WTC11 (cell line): ENCODE measurements around the gene AIG1. TPM values are rescaled to one million over a fixed set of nuclear protein-coding genes. Genes with fewer than 3 reads are reported as not detected.

Source experiments
- ATAC-seq: fragments of 200-7000 bp; cut with Tn5 transposase; 2 replicates; pipeline ENCODE4 v1.10.0; 2021; ENCODE audit warnings: mild to moderate bottlenecking, moderate library complexity
- CTCF ChIA-PET: fragments of 300-600 bp; sonication (Branson Sonifier 250); formaldehyde crosslinking; loops from one replicate; lab custom pipeline; 2021; ENCODE audit warnings: antibody characterized with exemption; lab: Charles Lee
- POLR2A ChIA-PET: fragments of 350-600 bp; sonication (Branson Sonifier 250); formaldehyde crosslinking; loops from one replicate; lab custom pipeline; 2021; ENCODE audit warnings: antibody characterized with exemption; lab: Charles Lee
- DNase-seq: peaks from one replicate; pipeline ENCODE4 v3.0.0; 2021; ENCODE audit warnings: low spot score
- H3K27ac Mint-ChIP-seq: 2 replicates; pipeline ENCODE4 v1.8.0; 2021; ENCODE audit warnings: mixed read lengths
- H3K27me3 Mint-ChIP-seq: 2 replicates; pipeline ENCODE4 v1.8.0; 2021; ENCODE audit warnings: low read depth, mild to moderate bottlenecking, moderate library complexity, mixed read lengths
- H3K36me3 Mint-ChIP-seq: 2 replicates; pipeline ENCODE4 v1.8.0; 2021; ENCODE audit warnings: mixed read lengths
- H3K4me1 Mint-ChIP-seq: 2 replicates; pipeline ENCODE4 v1.8.0; 2022; ENCODE audit warnings: mixed read lengths
- H3K4me3 Mint-ChIP-seq: 2 replicates; pipeline ENCODE4 v1.8.0; 2021; ENCODE audit warnings: mild to moderate bottlenecking, moderate library complexity, mixed read lengths
- H3K9me3 Mint-ChIP-seq: 2 replicates; pipeline ENCODE4 v1.8.0; 2021; ENCODE audit warnings: mixed read lengths
- ATF6 ChIP-seq: sonication (generic); formaldehyde crosslinking; IDR thresholded peaks from 2 replicates; pipeline ENCODE4 v1.8.1; 2023; ENCODE audit warnings: mild to moderate bottlenecking, missing genetic modification reagents
- CTCF ChIP-seq: fragments of 200-600 bp; IDR thresholded peaks from 2 replicates; pipeline ENCODE4 v1.8.0; 2022; ENCODE audit warnings: antibody characterized with exemption
- EMX1 ChIP-seq: fragments of 250-450 bp; sonication (Bioruptor Pico); IDR thresholded peaks from 2 replicates; pipeline ENCODE4 v1.8.0; 2021; ENCODE audit warnings: mild to moderate bottlenecking
- FOXJ3 ChIP-seq: sonication (generic); formaldehyde crosslinking; IDR thresholded peaks from 2 replicates; pipeline ENCODE4 v1.9.0; 2021; ENCODE audit warnings: missing genetic modification reagents, mild to moderate bottlenecking, borderline replicate concordance
- GRHL2 ChIP-seq: fragments of 250-450 bp; sonication (Bioruptor Pico); IDR thresholded peaks from 2 replicates; pipeline ENCODE4 v1.8.0; 2022; ENCODE audit warnings: mild to moderate bottlenecking, moderate library complexity; ENCODE audit not compliant: insufficient replicate concordance, severe bottlenecking
- MAX ChIP-seq: sonication (generic); formaldehyde crosslinking; IDR thresholded peaks from 2 replicates; pipeline ENCODE4 v1.8.0; 2022; ENCODE audit warnings: mild to moderate bottlenecking, missing genetic modification reagents
- NR1H2 ChIP-seq: sonication (generic); formaldehyde crosslinking; IDR thresholded peaks from 2 replicates; pipeline ENCODE4 v1.9.0; 2021; ENCODE audit warnings: mild to moderate bottlenecking, moderate library complexity, missing genetic modification reagents
- OVOL2 ChIP-seq: fragments of 250-450 bp; sonication (Bioruptor Pico); IDR thresholded peaks from 2 replicates; pipeline ENCODE4 v1.9.0; 2021; ENCODE audit warnings: mild to moderate bottlenecking, borderline replicate concordance
- PRDM15 ChIP-seq: sonication (generic); formaldehyde crosslinking; IDR thresholded peaks from 2 replicates; pipeline ENCODE4 v1.8.0; 2022; ENCODE audit warnings: missing genetic modification reagents
- RELA ChIP-seq: sonication (generic); formaldehyde crosslinking; IDR thresholded peaks from 2 replicates; pipeline ENCODE4 v1.8.1; 2022; ENCODE audit warnings: missing genetic modification reagents, mild to moderate bottlenecking, borderline replicate concordance
- SOX15 ChIP-seq: fragments of 250-450 bp; sonication (Bioruptor Pico); IDR thresholded peaks from 2 replicates; pipeline ENCODE4 v1.9.0; 2021; ENCODE audit warnings: mild to moderate bottlenecking
- SP1 ChIP-seq: sonication (generic); formaldehyde crosslinking; conservative IDR thresholded peaks from 2 replicates; pipeline ENCODE4 v1.8.1; 2022; ENCODE audit warnings: missing genetic modification reagents
- USF1 ChIP-seq: sonication (generic); formaldehyde crosslinking; IDR thresholded peaks from 2 replicates; pipeline ENCODE4 v1.8.0; 2022; ENCODE audit warnings: mild to moderate bottlenecking, missing genetic modification reagents
- ZNF219 ChIP-seq: sonication (generic); formaldehyde crosslinking; IDR thresholded peaks from 2 replicates; pipeline ENCODE4 v1.8.0; 2023; ENCODE audit warnings: missing genetic modification reagents, mild to moderate bottlenecking, borderline replicate concordance
- ZNF281 ChIP-seq: sonication (generic); formaldehyde crosslinking; IDR thresholded peaks from 2 replicates; pipeline ENCODE4 v1.8.0; 2023; ENCODE audit warnings: mild to moderate bottlenecking, missing genetic modification reagents
- ZNF423 ChIP-seq: fragments of 250-450 bp; sonication (Bioruptor Pico); IDR thresholded peaks from 2 replicates; pipeline ENCODE4 v2.1.2; 2022; ENCODE audit warnings: mild to moderate bottlenecking, moderate library complexity
- ZNF425 ChIP-seq: fragments of 250-450 bp; sonication (Bioruptor Pico); conservative IDR thresholded peaks from 2 replicates; pipeline ENCODE4 v1.9.0; 2021; ENCODE audit warnings: mild to moderate bottlenecking
- ZSCAN18 ChIP-seq: fragments of 250-450 bp; sonication (Bioruptor Pico); IDR thresholded peaks from 2 replicates; pipeline ENCODE4 v2.1.2; 2022; ENCODE audit warnings: mild to moderate bottlenecking, moderate library complexity
- total RNA-seq: library from RNA; stranded (reverse); gene quantifications from 3 replicates; pipeline ENCODE4 v1.2.3, GENCODE V29; 2021

Gene AIG1
- total RNA-seq, 1 experiment from 2014 or later, result 38.8 TPM

GRCh38 chr6:143363299-143363698 is 302.6 kb downstream of the AIG1 start (continued):
- no peak for TF ChIP-seq MAX
- TF ChIP-seq ATF6 (CRISPR knock-in tag), result no peak
- no peak for TF ChIP-seq ZNF423
- TF ChIP-seq ZNF219 (CRISPR knock-in tag), result no peak
- no peak for TF ChIP-seq USF1 (CRISPR knock-in tag)
- no peak for TF ChIP-seq ZNF425 (CRISPR knock-in tag)
- no peak for TF ChIP-seq SP1
- TF ChIP-seq FOXJ3 (CRISPR knock-in tag), result no peak

- H3K27ac Mint-ChIP-seq, result no peak overlapping the region
- ChIA-PET POLR2A (no interaction called here), CTCF (interaction anchor here (0.9 kb wide), 1 partner anchor 59 kb away, joined by 5 read pairs; no protein-coding TSS in a partner anchor)
- no peak overlapping the region for H3K4me3 Mint-ChIP-seq
- H3K36me3 Mint-ChIP-seq, result no peaks in the 10 kb centered on the region
- H3K27me3 Mint-ChIP-seq, result no peaks in the 10 kb centered on the region
- no peak for DNase-seq
- peaks cover 5% of the 10 kb centered on the region; the same call in 1 of the 2 replicates for H3K4me1 Mint-ChIP-seq
- H3K9me3 Mint-ChIP-seq, result peaks cover 3% of the 10 kb centered on the region; the same call in 1 of the 2 replicates
- ATAC-seq, result no peak
- no peak for TF ChIP-seq ZNF425 (CRISPR knock-in tag)
- TF ChIP-seq NR1H2 (CRISPR knock-in tag), result no peak
- TF ChIP-seq SOX15 (CRISPR knock-in tag), result no peak
- TF ChIP-seq GRHL2 (CRISPR knock-in tag), result no peak
- no peak for TF ChIP-seq RELA (CRISPR knock-in tag)
- no peak for TF ChIP-seq ZNF281 (CRISPR knock-in tag)
- TF ChIP-seq EMX1 (CRISPR knock-in tag), result no peak
- no peak for TF ChIP-seq PRDM15 (CRISPR knock-in tag)
- TF ChIP-seq CTCF, result no peak
- TF ChIP-seq OVOL2 (CRISPR knock-in tag), result no peak
- no peak for TF ChIP-seq ZSCAN18 (CRISPR knock-in tag)
Measured at GRCh38 chr6:143368426-143368825, 307.7 kb downstream of the AIG1 start.
